ENCODE measurements around the gene HPX. TPM values are rescaled to one million over a fixed set of nuclear protein-coding genes. Genes with fewer than 3 reads are reported as not detected.

The HPX gene
- total and polyA plus RNA-seq, 8 donors: 0.31 to 27.2 (median 1.7) TPM; not detected in 4

- Histone ChIP-seq H3K27ac (no peak overlapping the region), H3K27me3 (no peaks in the 10 kb centered on the region), H3K4me3 (no peak overlapping the region), H3K9me3 (no peaks in the 10 kb centered on the region), H3K4me1 (peaks cover 0 to 16% (median 5%) of the 10 kb centered on the region in 4 donors), H3K36me3 (no peaks in the 10 kb centered on the region)
- WGBS, 5 donors: 92 to 94% (median 93%) methylated on average over 7 to 12 of the region's 12 CpGs
- intact Hi-C loops (cut with DNase I; ENCODE audit: low total_unique reads): no loop called here
- TF ChIP-seq POLR2A (IDR thresholded peaks at IDR 0.05) (no peak), CTCF (IDR thresholded peaks at IDR 0.05) (no peak), POLR2AphosphoS5 (IDR thresholded peaks at IDR 0.05) (no peak), EP300 (IDR thresholded peaks at IDR 0.05) (no peak)
- no peak for DNase-seq
Measured at GRCh38 chr11:6437423-6437822, 3.4 kb downstream of the HPX start.

- Histone ChIP-seq H3K36me3 (no peaks in the 10 kb centered on the region), H3K4me1 (peaks cover 0 to 13% (median 3%) of the 10 kb centered on the region in 4 donors), H3K4me3 (no peak overlapping the region), H3K27me3 (no peaks in the 10 kb centered on the region), H3K9me3 (no peaks in the 10 kb centered on the region), H3K27ac (no peak overlapping the region)
- intact Hi-C loops (cut with DNase I; ENCODE audit: low total_unique reads): no loop called here
- DNase-seq: no peak
- TF ChIP-seq EP300 (IDR thresholded peaks at IDR 0.05): no peak
- no peak for TF ChIP-seq POLR2A (IDR thresholded peaks at IDR 0.05)
- no peak for TF ChIP-seq POLR2AphosphoS5 (IDR thresholded peaks at IDR 0.05)
- no peak for TF ChIP-seq CTCF (IDR thresholded peaks at IDR 0.05)
- WGBS, 5 donors: 44 to 64% (median 51%) methylated on average over 5 of the region's 5 CpGs
Measured at GRCh38 chr11:6433998-6434660, 6.7 kb downstream of the HPX start.

GRCh38 chr11:6431861-6432260, 8.9 kb downstream of the HPX start:
- Histone ChIP-seq H3K36me3 (no peaks in the 10 kb centered on the region), H3K27me3 (no peaks in the 10 kb centered on the region), H3K4me1 (peaks cover 0 to 6% (median 3%) of the 10 kb centered on the region in 4 donors), H3K27ac (no peak overlapping the region), H3K4me3 (no peak overlapping the region), H3K9me3 (no peaks in the 10 kb centered on the region)
- intact Hi-C loops (cut with DNase I; ENCODE audit: low total_unique reads): no loop called here
- no peak for DNase-seq
- WGBS, 5 donors: 79 to 98% (median 93%) methylated on average over 3 of the region's 3 CpGs
- TF ChIP-seq CTCF (IDR thresholded peaks at IDR 0.05) (no peak), POLR2A (IDR thresholded peaks at IDR 0.05) (no peak), EP300 (IDR thresholded peaks at IDR 0.05) (no peak), POLR2AphosphoS5 (IDR thresholded peaks at IDR 0.05) (no peak)

GRCh38 chr11:6427516-6427915, 13.3 kb downstream of the HPX start:
- no peaks in the 10 kb centered on the region for H3K9me3 ChIP-seq
- H3K27ac ChIP-seq: no peak overlapping the region
- no peak for TF ChIP-seq POLR2A (IDR thresholded peaks at IDR 0.05)
- no peak for TF ChIP-seq POLR2AphosphoS5 (IDR thresholded peaks at IDR 0.05)
- no peak for TF ChIP-seq EP300 (IDR thresholded peaks at IDR 0.05)
- TF ChIP-seq CTCF (IDR thresholded peaks at IDR 0.05): no peak
- no peak overlapping the region for H3K4me3 ChIP-seq
- intact Hi-C loops (cut with DNase I; ENCODE audit: low total_unique reads): no loop called here
- no peaks in the 10 kb centered on the region for H3K4me1 ChIP-seq
- DNase-seq: no peak
- H3K27me3 ChIP-seq: no peaks in the 10 kb centered on the region
- H3K36me3 ChIP-seq: no peaks in the 10 kb centered on the region

All from stomach (tissue), 9 donors.